ENCODE results near the gene KIF5B. TPM values are rescaled to one million over a fixed set of nuclear protein-coding genes. Genes with fewer than 3 reads are reported as not detected.
"Not testable (repeated sequence)": the region's sequence is repeated elsewhere in the genome, so short reads cannot be mapped to it uniquely, and the experiment has no call there.

Gene KIF5B
- total RNA-seq, 4 donors from 2014 or later, result 170 to 345 (median 288) TPM

GRCh38 chr10:32049113-32049512 is 7.1 kb downstream of the KIF5B start:
- peaks cover 13 to 97% (median 19%) of the 10 kb centered on the region in 3 donors for H3K4me1 ChIP-seq
- H3K9me3 ChIP-seq, result no peaks in the 10 kb centered on the region
- no peak for ATAC-seq
- H3K27ac ChIP-seq, result peak overlapping the region; percentile 52 to 99 (median 92)
- no peak overlapping the region for H3K4me3 ChIP-seq
- no peaks in the 10 kb centered on the region for H3K27me3 ChIP-seq
- 39 to 50% methylated on average over 3 of the region's 4 CpGs for WGBS, 2 donors (ENCODE audit: low coverage in 1 of 2)
- TF ChIP-seq EP300 (IDR thresholded peaks at IDR 0.05) (no peak), POLR2A (IDR thresholded peaks at IDR 0.05) (no peak), POLR2AphosphoS5 (IDR thresholded peaks at IDR 0.05) (no peak)
- TF ChIP-seq, protein P1, sequence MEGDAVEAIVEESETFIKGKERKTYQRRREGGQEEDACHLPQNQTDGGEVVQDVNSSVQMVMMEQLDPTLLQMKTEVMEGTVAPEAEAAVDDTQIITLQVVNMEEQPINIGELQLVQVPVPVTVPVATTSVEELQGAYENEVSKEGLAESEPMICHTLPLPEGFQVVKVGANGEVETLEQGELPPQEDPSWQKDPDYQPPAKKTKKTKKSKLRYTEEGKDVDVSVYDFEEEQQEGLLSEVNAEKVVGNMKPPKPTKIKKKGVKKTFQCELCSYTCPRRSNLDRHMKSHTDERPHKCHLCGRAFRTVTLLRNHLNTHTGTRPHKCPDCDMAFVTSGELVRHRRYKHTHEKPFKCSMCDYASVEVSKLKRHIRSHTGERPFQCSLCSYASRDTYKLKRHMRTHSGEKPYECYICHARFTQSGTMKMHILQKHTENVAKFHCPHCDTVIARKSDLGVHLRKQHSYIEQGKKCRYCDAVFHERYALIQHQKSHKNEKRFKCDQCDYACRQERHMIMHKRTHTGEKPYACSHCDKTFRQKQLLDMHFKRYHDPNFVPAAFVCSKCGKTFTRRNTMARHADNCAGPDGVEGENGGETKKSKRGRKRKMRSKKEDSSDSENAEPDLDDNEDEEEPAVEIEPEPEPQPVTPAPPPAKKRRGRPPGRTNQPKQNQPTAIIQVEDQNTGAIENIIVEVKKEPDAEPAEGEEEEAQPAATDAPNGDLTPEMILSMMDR (IDR thresholded peaks at IDR 0.05), result no peak
- H3K36me3 ChIP-seq, result peaks cover 0 to 34% of the 10 kb centered on the region in 2 donors

DNA sequence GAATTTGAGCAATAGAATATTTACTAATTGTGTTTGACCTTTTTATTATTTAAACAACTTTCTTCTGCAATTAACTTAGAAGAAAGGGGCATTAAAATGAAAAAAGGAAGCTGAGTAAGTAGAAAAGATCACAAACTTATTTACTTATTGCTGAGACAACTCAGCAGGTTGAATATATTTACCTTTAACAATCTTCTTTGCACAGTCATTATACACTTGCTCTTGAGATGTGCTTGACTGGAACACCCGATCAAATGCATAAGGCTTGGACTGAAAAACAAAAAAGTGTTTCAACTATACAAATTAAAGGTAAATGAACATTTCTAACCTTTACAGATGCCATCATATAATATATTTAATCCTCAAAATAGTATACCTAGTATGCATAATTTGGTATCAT is 7.9 kb downstream of the KIF5B start:
- Histone ChIP-seq H3K36me3 (peaks cover 0 to 38% of the 10 kb centered on the region in 2 donors), H3K27me3 (no peaks in the 10 kb centered on the region), H3K4me3 (no peak overlapping the region), H3K4me1 (peaks cover 13 to 97% (median 19%) of the 10 kb centered on the region in 3 donors), H3K9me3 (no peaks in the 10 kb centered on the region), H3K27ac (peak overlapping the region in 3 of 4 donors; percentile 52 to 99 (median 95))
- TF ChIP-seq POLR2A (IDR thresholded peaks at IDR 0.05), result no peak
- TF ChIP-seq, protein P1 (IDR thresholded peaks at IDR 0.05), result no peak
- no peak for TF ChIP-seq EP300 (IDR thresholded peaks at IDR 0.05)
- TF ChIP-seq POLR2AphosphoS5 (IDR thresholded peaks at IDR 0.05), result no peak
- 82 to 89% methylated on average over 1 of the region's 1 CpG for WGBS, 2 donors (ENCODE audit: low coverage in 1 of 2)
- ATAC-seq, result no peak

GRCh38 chr10:32047881-32048280 is 8.3 kb downstream of the KIF5B start:
- TF ChIP-seq POLR2AphosphoS5 (IDR thresholded peaks at IDR 0.05), result no peak
- no peak for TF ChIP-seq EP300 (IDR thresholded peaks at IDR 0.05)
- TF ChIP-seq, protein P1 (IDR thresholded peaks at IDR 0.05), result no peak
- TF ChIP-seq POLR2A (IDR thresholded peaks at IDR 0.05), result no peak
- H3K4me3 ChIP-seq, result no peak overlapping the region
- H3K4me1 ChIP-seq, result peaks cover 15 to 97% (median 19%) of the 10 kb centered on the region in 3 donors
- no peak for ATAC-seq
- no peaks in the 10 kb centered on the region for H3K9me3 ChIP-seq
- peak overlapping the region in 3 of 4 donors; percentile 52 to 99 (median 95) for H3K27ac ChIP-seq
- H3K27me3 ChIP-seq, result no peaks in the 10 kb centered on the region
- peaks cover 0 to 38% of the 10 kb centered on the region in 2 donors for H3K36me3 ChIP-seq

DNA sequence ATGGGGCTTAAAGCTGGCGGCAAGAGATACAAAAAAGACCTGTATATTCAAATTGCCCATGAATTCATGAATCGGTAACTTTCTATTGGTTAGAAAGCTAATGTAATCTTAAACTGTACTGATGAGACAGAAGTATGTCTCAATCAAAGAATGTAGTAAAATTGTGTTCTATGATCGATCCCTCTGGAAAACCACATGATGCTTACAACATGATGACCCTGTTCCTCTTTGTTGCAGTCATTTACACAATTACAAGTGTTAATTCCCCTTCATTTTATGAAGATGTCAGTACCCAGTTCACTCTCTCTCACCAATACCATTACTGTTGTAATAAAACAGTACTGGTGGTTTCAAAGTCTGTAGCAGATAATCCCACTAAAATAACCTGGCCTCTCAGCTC is 10.1 kb downstream of the KIF5B start:
- Histone ChIP-seq H3K4me1 (peaks cover 17 to 97% (median 20%) of the 10 kb centered on the region in 3 donors), H3K4me3 (no peak overlapping the region), H3K36me3 (peaks cover 0 to 38% of the 10 kb centered on the region in 2 donors), H3K9me3 (no peaks in the 10 kb centered on the region), H3K27me3 (no peaks in the 10 kb centered on the region), H3K27ac (peak overlapping the region in 1 of 4 donors; percentile 23)
- 93 to 96% methylated on average over 3 of the region's 3 CpGs for WGBS, 2 donors (ENCODE audit: low coverage in 1 of 2)
- TF ChIP-seq POLR2AphosphoS5 (IDR thresholded peaks at IDR 0.05) (no peak), POLR2A (IDR thresholded peaks at IDR 0.05) (no peak), EP300 (IDR thresholded peaks at IDR 0.05) (no peak)
- TF ChIP-seq, protein P1 (IDR thresholded peaks at IDR 0.05), result no peak
- no peak for ATAC-seq

- peaks cover 3 to 93% (median 8%) of the 10 kb centered on the region in 3 donors for H3K4me1 ChIP-seq
- peak overlapping the region; percentile 37 to 54 (median 52) for H3K27ac ChIP-seq
- WGBS, 2 donors (ENCODE audit: low coverage in 1 of 2), result 40 to 55% methylated on average over 7 to 8 of the region's 8 CpGs
- not testable (repeated sequence) for H3K4me3 ChIP-seq, H3K9me3 ChIP-seq, H3K27me3 ChIP-seq, ATAC-seq
- H3K36me3 ChIP-seq, result peaks cover 0 to 46% of the 10 kb centered on the region in 2 donors
Observed at GRCh38 chr10:32042730-32043129, 13.5 kb downstream of the KIF5B start.
